Astrocyte of the spinal cord (primary cell): ENCODE measurements around the gene SYNGR2.
A peak's percentile ranks its signal among the peaks of the same experiment; 100 is the strongest.

Experiments used
- DNase-seq: peaks from one replicate; pipeline ENCODE4 v3.0.0; 2011; ENCODE audit warnings: low read depth, low spot score
- H3K4me3 ChIP-seq: 2 replicates; pipeline ENCODE4 v1.5.1; 2011; ENCODE audit warnings: low read depth, mild to moderate bottlenecking, low read length, moderate library complexity
- in situ Hi-C: cut with HindIII; loops from 2 replicates; pipeline ENCODE4 v1.10.0; 2017; ENCODE audit warnings: low sequenced_read_pairs
- TF ChIP-seq, protein P1 (sequence below): IDR thresholded peaks from 2 replicates; pipeline ENCODE4 v1.5.1; 2012; ENCODE audit warnings: low read depth, mild to moderate bottlenecking, low read length, inconsistent platforms

SYNGR2 gene

GRCh38 chr17:78154903-78155811 lies 13.2 kb upstream of the SYNGR2 start:
- TF ChIP-seq, protein P1, sequence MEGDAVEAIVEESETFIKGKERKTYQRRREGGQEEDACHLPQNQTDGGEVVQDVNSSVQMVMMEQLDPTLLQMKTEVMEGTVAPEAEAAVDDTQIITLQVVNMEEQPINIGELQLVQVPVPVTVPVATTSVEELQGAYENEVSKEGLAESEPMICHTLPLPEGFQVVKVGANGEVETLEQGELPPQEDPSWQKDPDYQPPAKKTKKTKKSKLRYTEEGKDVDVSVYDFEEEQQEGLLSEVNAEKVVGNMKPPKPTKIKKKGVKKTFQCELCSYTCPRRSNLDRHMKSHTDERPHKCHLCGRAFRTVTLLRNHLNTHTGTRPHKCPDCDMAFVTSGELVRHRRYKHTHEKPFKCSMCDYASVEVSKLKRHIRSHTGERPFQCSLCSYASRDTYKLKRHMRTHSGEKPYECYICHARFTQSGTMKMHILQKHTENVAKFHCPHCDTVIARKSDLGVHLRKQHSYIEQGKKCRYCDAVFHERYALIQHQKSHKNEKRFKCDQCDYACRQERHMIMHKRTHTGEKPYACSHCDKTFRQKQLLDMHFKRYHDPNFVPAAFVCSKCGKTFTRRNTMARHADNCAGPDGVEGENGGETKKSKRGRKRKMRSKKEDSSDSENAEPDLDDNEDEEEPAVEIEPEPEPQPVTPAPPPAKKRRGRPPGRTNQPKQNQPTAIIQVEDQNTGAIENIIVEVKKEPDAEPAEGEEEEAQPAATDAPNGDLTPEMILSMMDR, result no peak
- DNase-seq, result no peak
- in situ Hi-C loops, result no loop called here
- no peak overlapping the region for H3K4me3 ChIP-seq

DNA sequence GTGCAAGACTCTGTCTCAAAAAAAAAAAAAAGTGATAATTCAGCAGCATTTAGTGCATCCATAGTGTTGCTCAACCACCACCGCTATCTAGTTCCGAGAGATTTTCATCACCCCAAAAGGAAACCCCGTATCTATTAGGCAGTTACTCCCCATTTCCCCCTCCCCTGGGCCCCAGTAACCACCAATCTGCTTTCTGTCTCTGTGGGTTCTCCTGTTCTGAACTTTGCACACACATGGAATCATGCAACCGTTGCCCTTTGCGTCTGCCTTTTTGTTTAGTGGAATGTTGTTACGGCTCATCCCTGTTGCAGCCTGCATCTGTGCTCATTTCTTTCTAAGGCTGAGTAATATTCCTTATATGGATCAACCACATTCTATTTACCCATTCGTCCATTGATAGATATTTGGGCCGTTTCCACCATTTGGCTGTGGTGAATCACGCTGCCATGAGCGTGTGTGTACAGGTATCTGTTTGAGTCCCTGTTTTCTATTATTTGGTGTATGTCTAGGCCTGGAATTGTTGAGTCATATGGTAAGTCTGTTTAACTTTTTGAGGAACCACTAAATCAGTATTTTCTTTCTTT lies 8.7 kb upstream of the SYNGR2 start:
- DNase-seq, result peak; percentile 48
- no peak overlapping the region for H3K4me3 ChIP-seq
- in situ Hi-C loops, result no loop called here
- TF ChIP-seq, protein P1, result no peak

- in situ Hi-C loops, result no loop called here
- TF ChIP-seq, protein P1, result no peak
- H3K4me3 ChIP-seq, result no peak overlapping the region
- no peak for DNase-seq
Measured at GRCh38 chr17:78163881-78164747, 4.3 kb upstream of the SYNGR2 start.

DNA sequence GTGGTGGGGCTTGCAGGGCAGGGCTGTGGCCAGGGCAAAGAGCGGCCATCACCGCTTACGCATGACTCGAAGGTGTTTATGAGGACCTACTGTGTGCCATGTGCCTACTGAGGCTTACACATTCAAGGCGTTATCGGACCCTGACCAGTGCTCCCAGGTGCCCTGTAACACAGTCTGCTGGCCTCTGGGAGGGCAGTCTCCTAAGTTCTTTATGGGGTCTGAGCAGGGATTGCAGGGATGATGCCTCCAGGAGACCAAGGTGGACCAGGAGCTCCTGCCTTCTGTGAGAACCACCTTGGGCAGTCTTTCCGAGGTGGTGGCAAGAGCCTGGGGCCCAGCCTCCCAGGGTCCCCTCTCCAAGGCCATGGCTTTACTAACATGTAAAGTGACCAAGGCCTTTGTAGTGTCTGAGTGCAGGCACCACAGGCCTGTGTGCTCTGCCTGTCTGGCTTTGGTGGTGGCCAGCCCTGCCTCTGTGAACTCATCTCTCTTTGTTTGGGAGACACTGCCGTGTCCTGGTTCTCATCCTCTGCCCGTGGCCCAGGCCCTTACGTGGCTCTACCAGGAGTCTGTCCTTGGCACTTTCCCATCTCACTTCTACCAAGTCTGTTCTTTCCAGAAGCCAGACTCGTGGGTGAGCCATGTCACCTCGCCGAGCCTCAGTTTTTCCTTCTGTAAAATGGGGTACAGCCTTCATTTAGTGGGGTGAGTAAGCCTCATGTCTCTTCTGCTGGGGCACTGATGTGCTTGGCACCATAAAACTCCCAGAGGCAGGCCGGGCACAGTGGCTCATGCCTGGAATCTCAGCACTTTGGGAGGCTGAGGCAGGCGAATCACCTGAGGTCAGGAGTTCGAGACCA lies 3.4 kb upstream of the SYNGR2 start:
- in situ Hi-C loops, result no loop called here

GRCh38 chr17:78166416-78166815 lies 2.0 kb upstream of the SYNGR2 start:
- no peak overlapping the region for H3K4me3 ChIP-seq
- in situ Hi-C loops, result no loop called here
- TF ChIP-seq, protein P1, result no peak
- no peak for DNase-seq

More for the DNA sequence above, 3.4 kb upstream of the SYNGR2 start:
- TF ChIP-seq, protein P1, result no peak
- no peak for DNase-seq
- no peak overlapping the region for H3K4me3 ChIP-seq
